NCI-H460 (cell line): ENCODE measurements around the gene SLC16A6. TPM values are rescaled to one million over a fixed set of nuclear protein-coding genes. Genes with fewer than 3 reads are reported as not detected.
"Not testable (repeated sequence)": the region's sequence is repeated elsewhere in the genome, so short reads cannot be mapped to it uniquely, and the experiment has no call there.

Experiments used
- DNase-seq: peaks from one replicate; pipeline ENCODE4 v3.0.0-alpha.2; 2016; ENCODE audit warnings: low read depth; ENCODE audit errors: extremely low read depth
- total RNA-seq: library from RNA; depleted of rRNA; stranded (reverse); fragments of >200 nt; shearing (Covaris generic); gene quantifications from 2 replicates; pipeline ENCODE4 v1.2.3, GENCODE V29; 2014; rRNA removed

The SLC16A6 gene
- total RNA-seq, 1 experiment from 2014 or later, result 75.7 TPM

DNA sequence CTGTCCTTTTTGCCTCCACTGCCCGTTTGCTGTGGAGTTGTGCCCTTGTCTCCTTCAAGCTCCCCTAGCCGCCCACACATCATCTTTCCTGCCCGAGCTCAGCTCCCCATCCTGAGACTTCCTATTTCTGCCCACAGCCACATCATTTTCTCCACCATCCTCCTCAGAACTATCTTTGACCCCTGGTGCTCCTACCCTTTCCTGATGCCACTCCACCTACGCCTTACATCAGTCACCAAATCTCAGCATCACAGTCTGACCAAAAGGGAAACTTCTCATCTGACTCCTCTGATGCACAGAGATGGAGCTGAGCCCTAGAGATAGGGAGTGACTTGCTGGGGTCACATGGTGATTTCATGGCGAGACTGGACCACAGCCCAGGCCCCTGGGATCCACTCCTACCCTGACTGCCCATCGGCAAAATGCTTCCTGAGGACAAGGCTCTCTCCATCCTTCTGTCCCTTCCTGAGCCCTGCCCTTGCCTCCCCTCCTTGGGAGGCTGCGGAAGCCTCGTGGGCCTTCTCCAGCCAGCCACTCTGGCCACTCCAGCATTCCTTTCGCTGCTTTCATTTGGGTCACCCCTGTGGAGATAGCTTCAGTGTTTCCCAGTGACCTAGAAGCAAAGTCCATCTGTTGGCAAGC, 62.8 kb downstream of the SLC16A6 start:
- not testable (repeated sequence) for DNase-seq

DNA sequence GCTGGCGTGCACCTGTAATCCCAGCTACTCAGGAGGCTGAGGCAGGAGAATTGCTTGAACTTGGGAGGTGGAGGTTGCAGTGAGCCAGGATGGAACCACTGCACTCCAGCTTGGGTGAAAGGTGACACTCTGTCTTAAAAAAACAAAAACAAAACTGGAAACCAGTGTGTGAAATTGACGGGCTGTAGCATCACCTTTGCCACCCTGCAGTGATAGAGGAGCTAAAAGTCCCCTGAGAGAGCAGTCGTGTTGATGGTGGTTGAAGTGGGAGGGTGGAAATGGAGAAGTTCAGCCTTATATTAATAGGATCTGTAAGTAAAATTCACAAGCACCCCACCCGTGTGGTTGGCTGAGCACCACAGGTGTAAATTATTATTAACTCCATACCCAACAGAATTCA, 65.9 kb downstream of the SLC16A6 start:
- DNase-seq, result not testable (repeated sequence)

DNA sequence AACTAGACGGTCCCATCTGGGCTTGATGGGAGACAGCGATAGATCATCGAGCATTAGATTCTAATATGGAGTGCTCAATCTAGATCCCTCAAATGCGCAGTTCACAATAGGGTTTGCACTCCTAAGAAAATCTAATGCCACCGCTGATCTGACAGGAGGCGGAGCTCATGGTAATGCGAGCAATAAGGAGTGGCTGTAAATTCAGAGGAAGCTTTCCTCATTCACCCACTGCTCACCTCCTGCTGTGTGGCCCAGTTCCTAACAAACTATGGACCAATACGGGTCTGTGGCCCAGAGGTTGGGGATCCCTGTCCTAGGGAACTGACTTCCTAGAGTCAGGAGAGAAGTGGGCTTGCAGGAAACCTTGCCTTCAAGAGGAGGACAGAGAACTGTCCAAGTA, 68.3 kb downstream of the SLC16A6 start:
- DNase-seq, result no peak

DNA sequence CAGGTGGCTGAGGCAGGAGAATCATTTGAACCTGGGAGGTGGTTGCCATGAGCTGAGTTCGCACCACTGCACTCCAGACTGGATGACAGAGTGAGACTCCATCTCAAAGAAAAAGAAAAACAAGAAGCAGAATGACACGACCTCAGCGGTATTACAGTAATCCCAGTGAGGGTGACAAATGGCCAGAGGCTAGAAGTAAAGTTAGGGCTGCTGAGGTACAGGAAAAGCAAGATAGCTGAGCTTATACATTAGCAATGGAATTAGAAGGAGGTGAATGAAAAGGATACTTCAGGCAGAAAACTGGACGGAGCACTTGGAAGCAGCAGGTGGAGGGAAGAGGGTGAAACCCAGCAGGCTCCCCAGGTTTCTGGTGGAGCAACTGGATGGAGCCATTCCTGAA, 69.1 kb downstream of the SLC16A6 start:
- DNase-seq, result no peak

DNA sequence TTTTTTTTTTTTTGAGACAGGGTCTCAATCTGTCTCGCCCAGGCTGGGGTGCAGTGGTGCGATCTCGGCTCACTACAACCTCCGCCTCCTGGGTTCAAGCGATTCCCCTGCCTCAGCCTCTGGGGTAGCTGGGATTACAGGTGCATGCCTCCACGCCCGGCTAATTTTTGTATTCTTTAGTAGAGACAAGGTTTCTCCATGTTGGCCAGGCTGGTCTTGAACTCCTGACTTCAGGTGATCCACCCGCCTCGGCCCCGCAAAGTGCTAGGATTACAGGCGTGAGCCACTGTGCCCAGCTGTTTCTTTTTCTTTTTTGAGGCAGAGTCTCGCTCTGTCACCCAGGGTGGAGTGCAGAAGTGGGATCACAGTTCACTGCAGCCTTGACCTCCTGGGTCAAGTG, 70.1 kb downstream of the SLC16A6 start:
- not testable (repeated sequence) for DNase-seq

DNA sequence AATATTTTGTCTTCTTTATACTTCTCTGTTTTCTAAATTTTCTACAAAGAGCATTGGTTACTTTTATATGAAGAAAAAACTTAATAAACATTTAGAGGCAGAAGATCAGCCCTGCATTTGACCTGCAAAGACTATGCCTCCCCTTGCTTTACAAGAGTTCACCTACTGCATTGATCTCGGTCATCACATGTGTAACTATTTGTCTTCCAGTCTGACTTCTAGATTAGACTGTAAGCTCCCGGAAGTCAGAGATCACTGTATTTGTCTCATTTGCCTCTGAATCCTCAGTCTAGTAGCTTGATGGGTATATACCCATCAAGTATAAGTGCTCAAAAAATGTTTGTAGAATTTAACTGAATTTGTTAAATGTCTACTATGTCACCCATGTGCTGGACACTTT, 70.7 kb downstream of the SLC16A6 start:
- not testable (repeated sequence) for DNase-seq

DNA sequence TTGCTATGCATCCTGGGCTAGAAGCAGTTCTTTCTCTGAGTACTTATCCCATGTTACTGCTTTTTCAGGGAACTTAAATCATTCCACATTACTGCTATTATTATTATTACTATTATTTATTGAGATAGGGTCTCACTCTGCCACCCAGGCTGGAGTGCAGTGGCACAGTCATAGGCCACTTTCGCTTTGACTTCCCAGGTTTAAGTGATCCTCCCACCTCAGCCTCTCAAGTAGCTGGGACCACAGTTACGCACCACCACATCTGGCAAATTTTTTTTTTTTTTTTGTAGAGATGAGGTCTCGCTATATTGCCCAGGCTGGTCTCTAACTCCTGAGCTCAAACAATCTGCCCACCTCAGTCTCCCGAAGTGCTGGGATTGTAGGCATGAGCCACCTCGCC, 71.5 kb downstream of the SLC16A6 start:
- not testable (repeated sequence) for DNase-seq

Other genes with a start within 250 kb of the SLC16A6 start
- 147 and 160 TPM in 2 replicates for gene AMZ2, start 43.1 kb downstream of the SLC16A6 start, total RNA-seq
- 8.9 and 11.5 TPM in 2 replicates for gene ARSG, start 368 bp upstream of the SLC16A6 start, total RNA-seq
- 13.8 and 18.7 TPM in 2 replicates for gene WIPI1, start 166.4 kb upstream of the SLC16A6 start, total RNA-seq
- 397 and 413 TPM in 2 replicates for gene PRKAR1A, start 221.3 kb upstream of the SLC16A6 start, total RNA-seq